GM12878 (cell line): ENCODE results near the gene SLC34A3. TPM values are rescaled to one million over a fixed set of nuclear protein-coding genes. Genes with fewer than 3 reads are reported as not detected.

ENCODE experiments used
- ATAC-seq: fragments of 200-7000 bp; cut with Tn5 transposase; 3 replicates; pipeline ENCODE4 v1.9.1; 2020; ENCODE audit warnings: mild to moderate bottlenecking, moderate library complexity
- BruUV-seq: library from RNA; stranded (reverse); fragments of 400-500 nt; replicated peaks from 2 replicates; lab custom pipeline; 2021; lab: Mats Ljungman, UMichigan
- CTCF ChIA-PET: fragments of 300-600 bp; sonication (Branson Sonifier 250); formaldehyde crosslinking; extraction: SDS; loops from one replicate; lab custom pipeline; 2021; ENCODE audit warnings: inconsistent platforms; lab: Yijun Ruan, JAX
- POLR2A ChIA-PET: fragments of 350-600 bp; formaldehyde crosslinking; extraction: SDS; loops from one replicate; lab custom pipeline; 2021; ENCODE audit warnings: inconsistent platforms; lab: Charles Lee
- RAD21 ChIA-PET: fragments of 300-600 bp; sonication (Branson Sonifier 250); formaldehyde crosslinking; loops from one replicate; lab custom pipeline; 2023; ENCODE audit warnings: antibody characterized with exemption; ENCODE audit not compliant: unreplicated experiment; lab: Charles Lee
- SMC1A ChIA-PET: fragments of 300-600 bp; sonication (Branson Sonifier 250); formaldehyde crosslinking; loops from one replicate; lab custom pipeline; 2023; ENCODE audit not compliant: unreplicated experiment, uncharacterized antibody; lab: Charles Lee
- DNase-seq: peaks from one replicate; pipeline ENCODE4 v3.0.0-alpha.2; 2011; ENCODE audit warnings: low read depth, low spot score
- FAIRE-seq: peaks from 3 replicates; lab custom pipeline; 2011; peaks lifted over from hg19 to GRCh38; lab: Jason Lieb, UNC
- H2AFZ ChIP-seq: 2 replicates; pipeline ENCODE4 v1.6.0; 2011; ENCODE audit warnings: low read depth, low read length, control low read depth; ENCODE audit not compliant: control insufficient read depth
- H3K27ac ChIP-seq: 2 replicates; pipeline ENCODE4 v1.5.1; 2011; ENCODE audit warnings: control low read depth; ENCODE audit not compliant: control insufficient read depth, insufficient read depth
- H3K27me3 ChIP-seq, 2 experiments: replicated peaks in 1 of 2; 2 replicates each; pipeline versions ENCODE4 v1.6.0 to v1.6.1; 2011; ENCODE audit warnings: low read length in 1 of 2; ENCODE audit not compliant: control insufficient read depth in 2 of 2, insufficient read depth in 2 of 2
- H3K36me3 ChIP-seq, 2 experiments: 2 replicates each; pipeline ENCODE4 v1.5.1; 2011; ENCODE audit warnings: low read length in 1 of 2; ENCODE audit not compliant: control insufficient read depth in 2 of 2, insufficient read depth in 2 of 2
- H3K4me1 ChIP-seq: 2 replicates; pipeline ENCODE4 v1.6.1; 2011; ENCODE audit warnings: mild to moderate bottlenecking, low read length, moderate library complexity, mixed read lengths; ENCODE audit not compliant: control insufficient read depth, insufficient read depth
- H3K4me2 ChIP-seq: 2 replicates; pipeline ENCODE4 v1.6.0; 2011; ENCODE audit warnings: control low read depth; ENCODE audit not compliant: control insufficient read depth, insufficient read depth
- H3K4me3 ChIP-seq: fragments of 200-600 bp; sonication (generic); 2 replicates; pipeline ENCODE4 v1.5.1; 2016
- H3K79me2 ChIP-seq: 2 replicates; pipeline ENCODE4 v1.6.0; 2011; ENCODE audit warnings: low read length; ENCODE audit not compliant: control insufficient read depth, insufficient read depth
- H3K9ac ChIP-seq: 2 replicates; pipeline ENCODE4 v1.8.0; 2011; ENCODE audit warnings: low read length, control low read depth, mixed read lengths; ENCODE audit not compliant: control insufficient read depth, insufficient read depth
- H3K9me3 ChIP-seq: replicated peaks from 3 replicates; pipeline ENCODE4 v1.5.1; 2011; ENCODE audit warnings: mild to moderate bottlenecking, low read length; ENCODE audit not compliant: control insufficient read depth, insufficient read depth
- H4K20me1 ChIP-seq: 2 replicates; pipeline ENCODE4 v1.6.0; 2011; ENCODE audit not compliant: control insufficient read depth, insufficient read depth
- CHD2 ChIP-seq: IDR thresholded peaks from 2 replicates; pipeline ENCODE4 v1.6.1; 2011; ENCODE audit warnings: low read depth, low read length, improper control_type of control experiment, borderline replicate concordance
- CUX1 ChIP-seq: IDR thresholded peaks from 2 replicates; pipeline ENCODE4 v1.6.1; 2012; ENCODE audit warnings: improper control_type of control experiment, low read depth, low read length; ENCODE audit not compliant: insufficient replicate concordance
- EED ChIP-seq: sonication (generic); IDR thresholded peaks from 2 replicates; pipeline ENCODE4 v1.6.1; 2016; ENCODE audit warnings: antibody characterized with exemption, low read depth
- GABPA ChIP-seq: IDR thresholded peaks from 2 replicates; pipeline ENCODE4 v1.6.1; 2014; ENCODE audit warnings: antibody characterized with exemption, low read depth, mild to moderate bottlenecking, inconsistent platforms
- KDM1A ChIP-seq: fragments of 200-600 bp; sonication (generic); IDR thresholded peaks from 2 replicates; pipeline ENCODE4 v1.6.1; 2016; ENCODE audit warnings: borderline replicate concordance
- KLF5 ChIP-seq: fragments of 450-650 bp; IDR thresholded peaks from 2 replicates; pipeline ENCODE4 v1.6.1; 2014; ENCODE audit warnings: mild to moderate bottlenecking; ENCODE audit not compliant: partially characterized antibody
- LARP7 ChIP-seq: fragments of 450-650 bp; IDR thresholded peaks from 2 replicates; pipeline ENCODE4 v1.6.1; 2017; ENCODE audit warnings: mild to moderate bottlenecking
- PAX8 ChIP-seq: fragments of 450-650 bp; IDR thresholded peaks from 2 replicates; pipeline ENCODE4 v1.6.1; 2017; ENCODE audit warnings: mild to moderate bottlenecking, moderate library complexity
- PML ChIP-seq: IDR thresholded peaks from 2 replicates; pipeline ENCODE4 v1.6.1; 2012; ENCODE audit warnings: low read length, inconsistent platforms
- PRDM15 ChIP-seq: fragments of 450-650 bp; formaldehyde crosslinking; IDR thresholded peaks from 2 replicates; pipeline ENCODE4 v1.4.0; 2020; ENCODE audit warnings: mild to moderate bottlenecking, moderate library complexity
- RAD21 ChIP-seq: IDR thresholded peaks from 2 replicates; pipeline ENCODE4 v1.6.1; 2011; ENCODE audit warnings: mild to moderate bottlenecking, low read depth, low read length, moderate library complexity; ENCODE audit not compliant: insufficient read depth
- RBBP5 ChIP-seq: fragments of 200-600 bp; sonication (generic); conservative IDR thresholded peaks from 2 replicates; pipeline ENCODE4 v1.6.1; 2016
- USF1 ChIP-seq: IDR thresholded peaks from 2 replicates; pipeline ENCODE4 v1.6.1; 2011; ENCODE audit warnings: borderline replicate concordance, low read depth, mild to moderate bottlenecking, moderate library complexity, mixed read lengths, low read length; ENCODE audit not compliant: insufficient read depth; ENCODE audit errors: extremely low read length
- ZNF274 ChIP-seq: IDR thresholded peaks from one replicate; pipeline ENCODE4 v1.8.0; 2011; ENCODE audit not compliant: insufficient read length, insufficient read depth
- ZNF384 ChIP-seq: IDR thresholded peaks from 2 replicates; pipeline ENCODE4 v1.6.1; 2012; ENCODE audit warnings: low read depth, mild to moderate bottlenecking, low read length, improper control_type of control experiment, borderline replicate concordance
- WGBS: methylation state at CpG from one replicate; pipeline ENCODE4 v1.1.6; 2016; ENCODE audit warnings: low lambda C conversion rate; ENCODE audit not compliant: insufficient replicate concordance, insufficient coverage; ENCODE audit errors: missing lambda C conversion rate; 5-methylcytosine and 5-hydroxymethylcytosine counted together
- in situ Hi-C: fragments of 300-500 bp; cut with MboI; formaldehyde crosslinking; loops from 9 replicates; pipeline ENCODE4 v1.14.3; 2018; ENCODE audit warnings: mixed read lengths
- intact Hi-C: fragments of 100-400 bp; cut with micrococcal nuclease; formaldehyde crosslinking; loops from one replicate; pipeline ENCODE4 v1.14.2; 2022; ENCODE audit not compliant: unreplicated experiment
- polyA plus RNA-seq, 11 experiments: library from polyadenylated mRNA; depleted of rRNA in 4 of 11; unstranded in 6 of 11; stranded (reverse) in 5 of 11; fragments of >200 nt; fragmentation: Nextera tagmentation in 4 of 11; fragmentation: Illumina TruSeq in 1 of 11; extraction: Ambion mirVana in 4 of 11; extraction: Trizol in 1 of 11; gene quantifications; 1 replicate in 1 of 11; 2 replicates in 10 of 11; pipeline versions ENCODE4 v1.2.1 to v1.2.3, GENCODE V29; 2011 to 2016; ENCODE audit warnings: inconsistent platforms in 2 of 11, missing spikeins in 2 of 11, low read depth in 1 of 11
- total RNA-seq, 4 experiments: library from RNA; depleted of rRNA in 3 of 4; stranded (reverse); fragments of >200 nt in 3 of 4; fragmentation: Illumina TruSeq in 1 of 4; extraction: Trizol in 1 of 4; gene quantifications; 2 replicates each; pipeline versions ENCODE4 v1.2.1 to v1.2.3, GENCODE V29; 2013 to 2021

SLC34A3 gene
- total and polyA plus RNA-seq, 10 of the 15 experiments (the other 5 are each of a cell fraction or from before 2014, with no cell fraction given) = not detected

DNA sequence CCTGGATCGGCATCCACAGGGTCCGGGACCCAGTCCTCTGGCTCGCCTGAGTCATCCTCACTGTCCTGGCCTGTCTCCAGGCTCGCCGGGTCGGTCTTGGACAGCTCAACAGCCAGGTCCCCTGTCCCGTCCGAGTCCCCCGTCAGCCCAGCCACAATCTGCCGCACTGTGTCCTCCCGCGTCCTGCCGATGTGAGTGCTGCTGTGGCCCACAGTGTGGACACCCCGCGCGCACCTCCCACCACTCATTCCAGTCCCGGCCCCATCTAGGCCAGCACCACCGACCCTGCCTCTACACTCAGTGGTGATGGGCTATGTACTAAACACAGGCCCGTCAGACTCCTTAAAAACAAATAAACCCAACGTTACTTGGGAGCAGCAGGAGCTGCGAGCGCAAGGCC is 49.0 kb upstream of the SLC34A3 start (continued):
- no peak for TF ChIP-seq PRDM15

- no peak overlapping the region for H3K4me2 ChIP-seq
- no peak overlapping the region for H3K27ac ChIP-seq
- H3K79me2 ChIP-seq = peaks cover 15% of the 10 kb centered on the region
- H3K4me3 ChIP-seq = no peak overlapping the region
- WGBS = 92% methylated on average over 14 of the region's 17 CpGs
- no peaks in the 10 kb centered on the region for H3K27me3 ChIP-seq
- no peaks in the 10 kb centered on the region for H3K9me3 ChIP-seq
- H4K20me1 ChIP-seq = no peaks in the 10 kb centered on the region
- intact Hi-C loops (no loop called here), in situ Hi-C loops (no loop called here)
- SMC1A ChIA-PET = no interaction called here
- RAD21 ChIA-PET = no interaction called here
- FAIRE-seq (no peak), DNase-seq (no peak), ATAC-seq (no peak)
- BruUV-seq = no TSS peak
- no peak overlapping the region for H3K9ac ChIP-seq
- H3K36me3 ChIP-seq = peaks cover 7 to 28% of the 10 kb centered on the region in 2 experiments
- H2AFZ ChIP-seq = no peak overlapping the region
- POLR2A ChIA-PET = interaction anchor here (1.0 kb wide), 1 partner anchor 26 kb away, joined by 11 read pairs; no protein-coding TSS in a partner anchor
- CTCF ChIA-PET = no interaction called here
- peaks cover 15% of the 10 kb centered on the region for H3K4me1 ChIP-seq
- TF ChIP-seq KLF5 (no peak), PML (no peak), ZNF274 (no peak), USF1 (no peak), LARP7 (no peak), PAX8 (no peak), ZNF384 (no peak), RAD21 (no peak), EED (no peak), GABPA (no peak), RBBP5 (no peak), CHD2 (no peak), KDM1A (no peak), CUX1 (no peak)
Observed at GRCh38 chr9:137182836-137183235, 47.9 kb upstream of the SLC34A3 start.
